ENCODE measurements around the gene TNNI2.
"Not testable (repeated sequence)": the region's sequence is repeated elsewhere in the genome, so short reads cannot be mapped to it uniquely, and the experiment has no call there.

The TNNI2 gene

DNA sequence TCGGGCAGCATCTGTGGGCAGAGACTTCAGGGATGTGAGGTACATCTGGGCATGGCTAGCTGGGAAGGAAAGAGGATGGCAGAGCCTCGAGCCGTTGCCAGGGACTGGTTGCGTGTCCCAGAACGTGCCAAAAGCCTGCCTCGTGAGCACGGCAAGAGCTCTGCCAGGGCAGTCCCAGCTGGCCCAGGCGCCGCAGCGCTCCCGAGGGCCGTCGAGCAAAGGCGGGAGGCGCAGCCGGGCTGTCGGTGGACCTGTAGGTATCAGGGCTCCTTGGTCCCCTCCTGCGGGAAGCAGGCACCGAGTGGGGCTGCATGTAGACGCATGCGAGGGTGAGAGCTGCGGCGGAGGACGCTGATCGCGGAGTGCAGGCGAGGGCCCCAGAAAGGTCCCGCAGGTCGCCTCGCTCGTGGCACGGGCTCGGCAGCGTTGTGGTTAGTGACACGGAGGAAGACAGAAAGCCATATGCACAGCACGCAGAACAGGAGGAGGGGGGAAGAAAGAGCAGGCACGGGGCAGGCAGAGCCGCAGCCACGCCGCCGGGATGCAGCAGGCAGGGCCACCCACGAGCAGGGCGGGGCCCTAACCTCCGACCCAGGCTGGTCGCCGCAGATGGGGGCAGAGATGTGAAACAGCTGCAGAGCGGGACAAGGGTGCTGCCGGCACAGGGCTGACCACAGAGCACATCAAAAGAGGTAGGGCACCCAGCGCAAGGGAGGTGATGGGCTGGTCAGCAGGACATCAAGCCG lies 32.1 kb downstream of the TNNI2 start:
- H3K4me3 ChIP-seq (ENCODE audit: low read length), result no peak overlapping the region
- DNase-seq (ENCODE audit: low read depth), result no peak
- TF ChIP-seq, protein P1, sequence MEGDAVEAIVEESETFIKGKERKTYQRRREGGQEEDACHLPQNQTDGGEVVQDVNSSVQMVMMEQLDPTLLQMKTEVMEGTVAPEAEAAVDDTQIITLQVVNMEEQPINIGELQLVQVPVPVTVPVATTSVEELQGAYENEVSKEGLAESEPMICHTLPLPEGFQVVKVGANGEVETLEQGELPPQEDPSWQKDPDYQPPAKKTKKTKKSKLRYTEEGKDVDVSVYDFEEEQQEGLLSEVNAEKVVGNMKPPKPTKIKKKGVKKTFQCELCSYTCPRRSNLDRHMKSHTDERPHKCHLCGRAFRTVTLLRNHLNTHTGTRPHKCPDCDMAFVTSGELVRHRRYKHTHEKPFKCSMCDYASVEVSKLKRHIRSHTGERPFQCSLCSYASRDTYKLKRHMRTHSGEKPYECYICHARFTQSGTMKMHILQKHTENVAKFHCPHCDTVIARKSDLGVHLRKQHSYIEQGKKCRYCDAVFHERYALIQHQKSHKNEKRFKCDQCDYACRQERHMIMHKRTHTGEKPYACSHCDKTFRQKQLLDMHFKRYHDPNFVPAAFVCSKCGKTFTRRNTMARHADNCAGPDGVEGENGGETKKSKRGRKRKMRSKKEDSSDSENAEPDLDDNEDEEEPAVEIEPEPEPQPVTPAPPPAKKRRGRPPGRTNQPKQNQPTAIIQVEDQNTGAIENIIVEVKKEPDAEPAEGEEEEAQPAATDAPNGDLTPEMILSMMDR (conservative IDR thresholded peaks at IDR 0.05; ENCODE audit: low read depth, low read length), result no peak

DNA sequence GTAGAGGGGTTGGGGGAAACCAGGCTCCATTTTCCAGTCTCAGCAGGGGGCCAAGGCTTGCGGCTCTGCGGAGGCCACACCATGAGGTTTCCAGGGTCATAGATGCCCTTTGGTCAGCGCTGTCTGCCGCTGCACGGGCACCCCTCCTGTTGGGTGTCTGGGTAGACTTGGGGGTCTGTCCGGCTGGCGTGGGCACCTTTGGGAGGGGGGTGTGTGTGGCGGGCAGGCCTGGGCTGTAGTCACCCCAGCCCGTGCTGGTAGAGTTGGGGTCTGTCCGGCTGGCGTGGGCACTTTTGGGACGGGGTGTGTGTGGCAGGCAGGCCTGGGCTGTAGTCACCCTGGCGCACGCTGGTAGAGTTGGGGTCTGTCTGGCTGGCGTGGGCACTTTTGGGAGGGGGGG lies 32.8 kb downstream of the TNNI2 start:
- DNase-seq (ENCODE audit: low read depth), result no peak
- no peak overlapping the region for H3K4me3 ChIP-seq (ENCODE audit: low read length)
- TF ChIP-seq, protein P1 (conservative IDR thresholded peaks at IDR 0.05; ENCODE audit: low read depth, low read length), result no peak

DNA sequence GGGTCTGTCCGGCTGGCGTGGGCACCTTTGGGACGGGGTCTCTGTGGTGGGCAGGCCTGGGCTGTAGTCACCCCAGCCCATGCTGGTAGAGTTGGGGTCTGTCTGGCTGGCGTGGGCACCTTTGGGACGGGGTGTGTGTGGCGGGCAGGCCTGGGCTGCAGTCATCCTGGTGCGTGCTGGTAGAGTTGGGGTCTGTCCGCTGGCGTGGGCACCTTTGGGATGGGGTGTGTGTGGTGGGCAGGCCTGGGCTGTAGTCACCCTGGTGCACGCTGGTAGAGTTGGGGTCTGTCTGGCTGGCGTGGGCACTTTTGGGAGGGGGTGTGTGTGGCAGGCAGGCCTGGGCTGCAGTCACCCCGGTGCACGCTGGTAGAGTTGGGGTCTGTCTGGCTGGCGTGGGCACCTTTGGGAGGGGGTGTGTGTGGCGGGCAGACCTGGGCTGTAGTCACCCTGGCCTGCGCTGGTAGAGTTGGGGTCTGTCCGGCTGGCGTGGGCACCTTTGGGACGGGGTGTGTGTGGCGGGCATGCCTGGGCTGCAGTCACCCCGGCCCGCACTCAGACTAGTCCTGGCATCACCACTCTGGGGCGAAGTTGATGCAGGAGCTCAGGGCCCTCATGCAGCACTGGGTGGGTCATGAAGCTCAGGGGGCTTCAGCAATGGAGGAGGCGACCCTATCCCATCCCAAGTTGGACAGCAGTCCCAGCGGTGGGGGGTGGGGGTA lies 33.6 kb downstream of the TNNI2 start:
- DNase-seq (ENCODE audit: low read depth), result no peak
- no peak overlapping the region for H3K4me3 ChIP-seq (ENCODE audit: low read length)
- TF ChIP-seq, protein P1 (conservative IDR thresholded peaks at IDR 0.05; ENCODE audit: low read depth, low read length), result no peak

DNA sequence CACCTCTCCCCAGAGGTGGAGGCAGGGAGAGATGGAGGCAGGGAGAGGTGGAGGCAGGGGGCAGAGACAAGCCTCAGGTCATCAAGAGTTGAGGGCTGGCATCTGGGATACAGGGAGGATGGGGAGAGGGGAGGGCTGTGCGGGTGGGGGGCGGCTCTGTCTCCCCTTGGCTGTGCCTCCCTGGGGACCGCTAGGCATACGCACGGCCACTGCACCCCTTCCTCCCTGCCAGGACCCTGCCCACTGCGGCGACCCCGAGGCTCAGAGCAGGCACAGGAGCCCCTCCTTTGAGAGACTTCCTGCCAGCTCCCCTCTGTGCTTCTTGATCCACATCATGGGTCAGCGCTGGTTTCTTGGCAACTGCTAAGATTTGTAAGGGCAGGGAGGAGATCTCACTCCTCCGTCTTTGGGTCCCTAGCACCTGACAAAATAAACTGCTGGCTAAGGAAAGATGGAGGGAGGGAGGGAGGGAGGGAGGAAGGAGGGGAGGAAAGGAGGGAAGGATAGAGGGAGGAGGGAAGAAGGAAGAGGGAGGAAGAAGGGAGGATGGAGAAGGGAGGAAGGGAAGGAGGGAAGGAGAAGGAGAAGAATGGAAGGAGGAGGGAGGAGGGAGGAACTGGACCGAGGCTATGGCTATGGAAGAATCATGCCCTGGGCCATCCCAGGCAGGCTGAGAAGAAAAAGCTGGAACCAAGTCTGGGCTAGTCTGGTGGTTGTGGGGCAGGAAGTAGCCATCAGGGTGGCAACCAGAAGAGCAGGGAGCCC lies 34.4 kb downstream of the TNNI2 start:
- TF ChIP-seq, protein P1 (conservative IDR thresholded peaks at IDR 0.05; ENCODE audit: low read depth, low read length), result no peak
- DNase-seq (ENCODE audit: low read depth), result peak; percentile 15
- H3K4me3 ChIP-seq (ENCODE audit: low read length), result no peak overlapping the region

DNA sequence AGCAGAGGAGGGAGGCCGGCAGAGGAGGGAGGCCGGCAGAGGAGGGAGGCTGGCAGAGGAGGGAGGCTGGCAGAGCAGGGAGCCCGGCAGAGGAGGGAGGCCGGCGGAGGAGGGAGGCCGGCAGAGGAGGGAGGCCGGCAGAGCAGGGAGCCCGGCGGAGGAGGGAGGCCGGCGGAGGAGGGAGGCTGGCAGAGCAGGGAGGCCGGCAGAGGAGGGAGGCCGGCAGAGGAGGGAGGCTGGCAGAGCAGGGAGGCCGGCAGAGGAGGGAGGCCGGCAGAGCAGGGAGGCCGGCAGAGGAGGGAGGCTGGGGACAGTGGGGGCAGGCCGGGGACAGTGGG lies 35.0 kb downstream of the TNNI2 start:
- H3K4me3 ChIP-seq (ENCODE audit: low read length); DNase-seq (ENCODE audit: low read depth): not testable (repeated sequence)

DNA sequence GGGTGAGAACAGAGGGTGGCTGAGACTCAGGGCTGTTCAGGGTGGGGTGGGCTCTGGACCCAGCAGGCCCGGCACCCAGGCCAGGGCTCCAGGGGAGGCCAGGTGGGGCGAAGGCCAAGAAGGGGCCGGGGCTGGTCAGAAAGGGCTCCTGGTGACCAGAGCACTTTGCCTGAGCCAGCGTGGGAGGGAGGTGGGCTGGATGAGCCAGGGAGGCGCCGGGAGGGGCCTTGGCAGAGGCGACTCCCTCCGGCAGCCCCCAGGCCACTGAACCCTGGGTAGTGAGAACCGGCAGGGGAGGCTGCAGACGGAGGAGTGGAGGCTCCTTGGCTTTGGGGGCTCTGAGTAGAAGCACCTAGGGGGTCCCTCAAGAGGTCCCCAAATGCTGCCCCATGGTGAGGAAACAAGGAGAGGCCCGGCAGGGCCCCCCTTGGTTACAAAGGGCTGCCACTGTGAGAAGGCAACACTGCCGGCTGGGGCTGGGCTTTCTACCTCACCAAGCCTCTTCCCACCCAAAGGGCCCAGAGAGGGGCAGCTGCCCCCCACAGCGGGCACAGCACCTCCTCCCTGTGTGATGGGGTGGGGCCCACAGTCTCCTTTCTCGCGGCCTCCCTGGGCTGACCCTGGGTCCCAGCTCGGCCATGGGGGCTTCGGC lies 35.8 kb downstream of the TNNI2 start:
- not testable (repeated sequence) for DNase-seq (ENCODE audit: low read depth); H3K4me3 ChIP-seq (ENCODE audit: low read length)

DNA sequence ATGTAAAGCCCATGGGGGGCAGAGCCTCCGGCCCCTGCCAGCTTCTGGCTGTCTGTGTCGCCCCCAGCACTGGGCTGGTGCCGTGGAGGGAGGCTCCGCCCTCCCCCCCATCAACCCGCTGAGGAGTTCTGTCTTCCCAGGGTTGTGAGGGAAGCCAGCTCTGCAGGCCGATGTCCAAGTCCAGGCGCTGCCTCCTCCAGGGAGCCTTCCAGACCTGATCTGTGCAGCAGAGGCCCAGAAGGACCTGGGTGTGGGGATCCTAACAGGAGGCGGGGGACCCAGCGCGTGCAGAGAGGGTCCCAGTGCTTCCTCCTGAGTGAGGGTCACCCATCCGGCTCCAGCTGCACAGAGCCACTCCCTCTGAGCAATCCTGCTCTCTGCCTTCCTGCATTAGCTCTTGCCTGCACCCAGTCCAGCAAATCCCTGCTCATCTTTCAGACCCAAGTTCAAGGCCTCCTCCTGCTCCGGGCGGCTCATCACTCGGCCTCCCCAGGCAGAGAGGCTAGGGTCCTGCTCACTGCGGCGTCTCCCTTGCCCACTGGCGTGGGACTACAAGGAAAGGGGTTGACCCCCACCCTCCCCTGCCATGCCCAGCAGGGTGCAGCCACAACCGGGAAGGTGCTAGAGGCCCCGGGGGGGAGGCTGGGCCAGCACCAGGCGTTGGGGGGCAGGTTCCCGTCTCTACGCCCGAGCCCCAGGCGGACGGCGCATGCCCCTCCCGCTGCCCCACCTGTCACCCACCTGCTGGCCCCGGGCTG lies 36.5 kb downstream of the TNNI2 start:
- TF ChIP-seq, protein P1 (conservative IDR thresholded peaks at IDR 0.05; ENCODE audit: low read depth, low read length), result no peak
- H3K4me3 ChIP-seq (ENCODE audit: low read length), result no peak overlapping the region
- no peak for DNase-seq (ENCODE audit: low read depth)

DNA sequence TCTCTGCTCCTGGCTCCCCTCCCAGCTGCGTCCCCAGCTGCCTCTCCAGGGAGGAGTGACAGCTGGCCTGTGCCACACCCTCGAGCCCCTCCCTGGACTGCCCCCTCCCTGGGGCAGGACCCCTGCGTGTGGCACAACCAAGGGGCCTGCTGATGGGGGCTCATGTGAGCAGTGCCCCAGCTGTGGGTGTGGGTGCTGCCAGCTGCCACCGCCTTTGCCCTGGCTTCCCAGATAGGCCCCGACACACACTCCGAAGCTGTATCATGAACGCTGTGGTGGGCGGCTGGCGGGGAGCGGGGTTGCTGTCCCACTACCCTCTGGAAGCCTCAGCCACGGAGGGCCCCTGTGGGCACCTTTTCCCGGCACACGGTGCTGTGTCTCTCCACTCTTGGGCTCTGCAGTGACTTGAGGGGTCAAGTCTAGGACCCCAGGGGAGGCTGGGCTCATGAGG lies 37.1 kb downstream of the TNNI2 start:
- H3K4me3 ChIP-seq (ENCODE audit: low read length); DNase-seq (ENCODE audit: low read depth): not testable (repeated sequence)
